Measurements from ENCODE around the gene INSC. TPM values are rescaled to one million over a fixed set of nuclear protein-coding genes. Genes with fewer than 3 reads are reported as not detected.

Gene INSC
- total and polyA plus RNA-seq, 2 of the 4 experiments (the other 2 are of a cell fraction), result 0.53 to 1.4 TPM

DNA sequence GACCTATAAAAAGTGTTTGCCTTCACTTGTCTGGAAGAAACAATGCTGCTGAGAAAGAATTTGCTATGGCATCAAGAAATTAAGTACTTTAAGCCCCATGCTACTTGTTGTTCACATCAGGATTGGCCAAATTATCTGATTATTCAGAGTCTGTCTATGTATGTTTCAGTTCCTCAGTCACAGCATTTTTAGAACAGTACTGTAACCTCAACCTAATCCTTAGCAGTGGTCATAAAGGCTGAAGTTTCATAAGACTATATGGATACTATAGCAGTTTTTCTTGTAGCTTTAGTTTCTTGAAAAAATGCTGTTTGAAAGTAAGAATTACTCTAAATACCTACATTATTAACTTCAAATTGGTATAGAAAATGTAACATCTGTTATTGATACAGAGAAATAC lies 153.9 kb downstream of the INSC start:
- no peak overlapping the region for H2BK20ac ChIP-seq (ENCODE audit: low read depth, low read length)
- no peak overlapping the region for H4K8ac ChIP-seq (ENCODE audit: low read depth in 2 of 2, low read length in 2 of 2)
- ATAC-seq (ENCODE audit: low read depth) (no peak), DNase-seq (no peak)
- in situ Hi-C loops (cut with MboI; ENCODE audit: low sequenced_read_pairs), result no loop called here
- H3K18ac ChIP-seq (ENCODE audit: low read depth, low read length), result no peak overlapping the region
- H3K9me1 ChIP-seq (ENCODE audit: insufficient read depth, low read length), result no peaks in the 10 kb centered on the region
- no peak overlapping the region for H2BK120ac ChIP-seq (ENCODE audit: low read depth, low read length)
- no peak overlapping the region for H2AFZ ChIP-seq (replicated peaks; ENCODE audit: low read length, poor library complexity)
- no TSS peak for BruUV-seq (replicated peaks)
- H3K27me3 ChIP-seq (ENCODE audit: control insufficient read depth, insufficient read depth, low read length), result no peaks in the 10 kb centered on the region
- no peak for TF ChIP-seq MAFK (IDR thresholded peaks at IDR 0.05; ENCODE audit: low read depth, low read length)
- TF ChIP-seq MAZ (IDR thresholded peaks at IDR 0.05; ENCODE audit: borderline replicate concordance, low read depth, low read length), result no peak
- TF ChIP-seq POLR2A (IDR thresholded peaks at IDR 0.05; ENCODE audit: low read depth, low read length), result no peak
- no peak for TF ChIP-seq BHLHE40 (IDR thresholded peaks at IDR 0.05; ENCODE audit: low read depth, low read length)
- TF ChIP-seq, protein P1, sequence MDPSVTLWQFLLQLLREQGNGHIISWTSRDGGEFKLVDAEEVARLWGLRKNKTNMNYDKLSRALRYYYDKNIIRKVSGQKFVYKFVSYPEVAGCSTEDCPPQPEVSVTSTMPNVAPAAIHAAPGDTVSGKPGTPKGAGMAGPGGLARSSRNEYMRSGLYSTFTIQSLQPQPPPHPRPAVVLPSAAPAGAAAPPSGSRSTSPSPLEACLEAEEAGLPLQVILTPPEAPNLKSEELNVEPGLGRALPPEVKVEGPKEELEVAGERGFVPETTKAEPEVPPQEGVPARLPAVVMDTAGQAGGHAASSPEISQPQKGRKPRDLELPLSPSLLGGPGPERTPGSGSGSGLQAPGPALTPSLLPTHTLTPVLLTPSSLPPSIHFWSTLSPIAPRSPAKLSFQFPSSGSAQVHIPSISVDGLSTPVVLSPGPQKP (IDR thresholded peaks at IDR 0.05; ENCODE audit: borderline replicate concordance, low read depth, low read length), result no peak
- no peak for TF ChIP-seq CHD1 (IDR thresholded peaks at IDR 0.05; ENCODE audit: low read depth, low read length)
- TF ChIP-seq, protein P2, sequence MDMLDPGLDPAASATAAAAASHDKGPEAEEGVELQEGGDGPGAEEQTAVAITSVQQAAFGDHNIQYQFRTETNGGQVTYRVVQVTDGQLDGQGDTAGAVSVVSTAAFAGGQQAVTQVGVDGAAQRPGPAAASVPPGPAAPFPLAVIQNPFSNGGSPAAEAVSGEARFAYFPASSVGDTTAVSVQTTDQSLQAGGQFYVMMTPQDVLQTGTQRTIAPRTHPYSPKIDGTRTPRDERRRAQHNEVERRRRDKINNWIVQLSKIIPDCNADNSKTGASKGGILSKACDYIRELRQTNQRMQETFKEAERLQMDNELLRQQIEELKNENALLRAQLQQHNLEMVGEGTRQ (IDR thresholded peaks at IDR 0.05; ENCODE audit: low read depth, low read length), result no peak
- H3K4me1 ChIP-seq (ENCODE audit: control insufficient read depth, insufficient read depth, low read length), result no peaks in the 10 kb centered on the region
- H3K4me2 ChIP-seq (ENCODE audit: low read depth, low read length), result no peak overlapping the region
- no peak overlapping the region for H3K9ac ChIP-seq (ENCODE audit: low read depth, low read length)
- H3K27ac ChIP-seq (ENCODE audit: insufficient read depth, low read length), result no peak overlapping the region
- H3K9me3 ChIP-seq (ENCODE audit: control insufficient read depth, insufficient read depth, low read length), result no peaks in the 10 kb centered on the region
- no peak overlapping the region for H3K56ac ChIP-seq (ENCODE audit: extremely low read depth, insufficient read depth, low read length)
- no peak overlapping the region for H3K4ac ChIP-seq (ENCODE audit: low read depth, low read length)
- H4K91ac ChIP-seq (ENCODE audit: insufficient read depth, low read depth, low read length), result no peak overlapping the region
- H3K36me3 ChIP-seq (ENCODE audit: control insufficient read depth, insufficient read depth, low read length), result no peaks in the 10 kb centered on the region
- H3K79me1 ChIP-seq (ENCODE audit: low read depth in 1 of 2, low read length in 2 of 2), result no peaks in the 10 kb centered on the region
- no peak overlapping the region for H2BK5ac ChIP-seq (ENCODE audit: low read depth, low read length, poor library complexity, severe bottlenecking)
- H4K20me1 ChIP-seq (ENCODE audit: insufficient read depth, low read length), result no peaks in the 10 kb centered on the region
- intact Hi-C loops (cut with micrococcal nuclease), result no loop called here
- H2AK9ac ChIP-seq (replicated peaks; ENCODE audit: low read depth, low read length, poor library complexity), result no peak overlapping the region
- no peak overlapping the region for H3K4me3 ChIP-seq (ENCODE audit: insufficient read depth, low read depth, low read length)
- H3K23ac ChIP-seq (ENCODE audit: low read depth, low read length), result no peak overlapping the region
- H4K5ac ChIP-seq (ENCODE audit: low read depth, low read length), result no peak overlapping the region
- ChIA-PET CTCF (no interaction called here), POLR2A (ENCODE audit: unreplicated experiment) (no interaction called here)
- H2BK15ac ChIP-seq (ENCODE audit: low read depth, low read length), result no peak overlapping the region
- H3K14ac ChIP-seq (replicated peaks; ENCODE audit: low read depth, low read length), result no peak overlapping the region
- H2AK5ac ChIP-seq (ENCODE audit: low read depth, low read length), result no peak overlapping the region
- dilution Hi-C loops (cut with HindIII; ENCODE audit: low sequenced_read_pairs, unreplicated experiment), result no loop called here
